ENCODE measurements around the gene GNAT2.
"Not testable (repeated sequence)": the region's sequence is repeated elsewhere in the genome, so short reads cannot be mapped to it uniquely, and the experiment has no call there.

Gene GNAT2

DNA sequence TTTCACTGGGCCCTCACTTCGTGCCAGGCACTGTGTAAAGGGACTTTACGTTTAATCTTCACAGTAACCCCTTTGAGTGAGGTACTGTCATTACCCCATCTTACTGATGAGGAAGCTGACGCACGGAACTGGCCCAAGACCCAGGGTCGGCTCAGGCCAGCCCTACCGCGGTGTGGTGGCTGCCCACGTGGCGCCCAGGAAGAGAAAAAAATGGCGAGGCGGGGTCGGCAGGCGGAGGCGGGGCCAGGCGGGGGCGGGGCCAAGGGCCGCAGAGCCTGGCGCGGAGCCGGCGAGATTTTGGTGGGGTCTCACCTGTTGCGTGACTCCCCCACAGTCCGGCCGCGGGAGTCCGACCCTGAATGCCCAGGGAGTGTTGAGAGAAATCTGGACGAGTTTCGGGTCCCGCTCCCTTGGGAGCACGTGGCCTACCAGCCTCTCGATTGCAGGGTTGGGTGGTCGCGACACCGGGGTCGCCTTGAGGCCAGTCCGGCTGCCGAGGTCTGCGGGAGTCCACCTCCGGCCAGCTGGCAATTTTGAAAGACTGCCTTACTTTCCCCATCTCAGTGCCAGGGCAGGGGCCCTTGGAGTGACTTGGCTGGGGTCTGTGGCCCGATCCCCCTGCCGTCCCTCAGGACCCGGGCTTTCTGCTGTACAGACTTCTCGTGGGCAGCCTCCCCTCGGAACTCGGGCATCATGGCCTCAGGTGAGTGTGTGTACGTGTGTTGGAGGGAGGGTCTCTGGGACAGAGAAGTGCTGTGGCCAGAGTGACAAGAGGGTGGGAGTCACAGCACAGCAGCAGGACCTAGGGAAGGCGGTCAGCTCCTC, at the start of gene GNAT2, which contains the start of gene AMPD2:
GNAT2 (minus strand) TSS at position 41 of the 825 bp plus-strand sequence. CDS start 6,746 bp downstream, outside the sequence.
AMPD2 (plus strand) TSS at position 262 of the 825 bp plus-strand sequence. CDS start 1,339 bp downstream, outside the sequence.
- DNase-seq (ENCODE audit: low read depth): peak; percentile 75

DNA sequence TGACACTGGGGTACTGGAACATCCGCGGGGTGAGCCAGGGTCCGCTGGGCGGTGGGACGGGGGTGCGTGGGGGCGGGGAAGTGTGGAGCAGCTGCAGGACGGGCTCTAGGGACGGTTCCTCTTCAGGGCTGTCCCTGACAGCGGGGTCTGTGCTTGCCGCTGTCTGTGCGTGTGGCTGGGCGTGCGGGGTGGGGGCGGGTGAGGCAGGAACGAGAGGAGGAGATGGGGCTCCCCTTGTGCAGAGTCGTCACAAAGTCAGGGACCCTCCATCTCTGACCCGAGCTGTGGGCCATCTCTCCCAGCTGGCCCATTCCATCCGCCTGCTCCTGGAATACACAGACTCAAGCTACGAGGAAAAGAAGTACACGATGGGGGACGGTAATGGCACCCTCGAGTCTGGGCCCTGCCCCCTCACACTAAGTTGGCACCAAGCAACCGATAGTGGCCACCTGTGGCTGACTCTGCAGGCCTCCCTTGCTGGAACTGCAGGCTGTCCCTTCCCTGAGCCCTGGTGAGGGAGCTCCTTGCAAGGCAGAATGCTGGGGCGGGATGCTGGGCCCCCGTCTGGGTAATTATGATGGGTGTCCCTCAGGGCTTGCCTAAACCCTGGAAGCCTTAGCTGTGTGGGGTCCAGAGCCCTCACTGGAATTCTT, 48.8 kb upstream of the GNAT2 start:
- DNase-seq (ENCODE audit: low read depth): no peak

- peak; percentile 70 for DNase-seq (ENCODE audit: low read depth)
Observed at GRCh38 chr1:109667452-109668122, 48.2 kb upstream of the GNAT2 start, which contains the start of gene GSTM2. Gene GSTM2, plus strand, starts transcription at chr1:109668057. Its CDS starts 59 bp downstream, at chr1:109668116.

GRCh38 chr1:109664671-109665070, 45.3 kb upstream of the GNAT2 start:
- no peak for DNase-seq (ENCODE audit: low read depth)

GRCh38 chr1:109661391-109661790, 42.0 kb upstream of the GNAT2 start:
- no peak for DNase-seq (ENCODE audit: low read depth)

DNA sequence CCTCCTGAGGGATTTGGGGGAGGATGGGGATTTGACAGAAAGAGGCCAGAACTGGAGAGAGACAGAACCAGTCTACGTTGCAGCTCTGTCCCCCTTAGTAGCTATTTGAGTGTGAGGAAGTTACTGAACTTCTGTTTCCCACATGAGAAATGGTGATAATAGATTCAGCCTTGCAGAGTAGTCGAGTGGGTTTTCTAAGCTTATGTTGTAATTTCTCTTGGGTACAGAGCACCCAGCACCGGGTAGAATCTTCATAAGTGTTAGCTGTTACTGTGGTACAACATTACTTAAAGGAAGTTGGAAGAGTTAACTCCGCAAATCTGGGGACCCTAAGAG, 41.2 kb upstream of the GNAT2 start:
- DNase-seq (ENCODE audit: low read depth): not testable (repeated sequence)

- no peak for DNase-seq (ENCODE audit: low read depth)
Observed at GRCh38 chr1:109659997-109660690, 40.7 kb upstream of the GNAT2 start.

GRCh38 chr1:109659145-109659544, 39.7 kb upstream of the GNAT2 start:
- no peak for DNase-seq (ENCODE audit: low read depth)

- DNase-seq (ENCODE audit: low read depth): no peak
Observed at GRCh38 chr1:109658533-109659042, 39.2 kb upstream of the GNAT2 start.

DNA sequence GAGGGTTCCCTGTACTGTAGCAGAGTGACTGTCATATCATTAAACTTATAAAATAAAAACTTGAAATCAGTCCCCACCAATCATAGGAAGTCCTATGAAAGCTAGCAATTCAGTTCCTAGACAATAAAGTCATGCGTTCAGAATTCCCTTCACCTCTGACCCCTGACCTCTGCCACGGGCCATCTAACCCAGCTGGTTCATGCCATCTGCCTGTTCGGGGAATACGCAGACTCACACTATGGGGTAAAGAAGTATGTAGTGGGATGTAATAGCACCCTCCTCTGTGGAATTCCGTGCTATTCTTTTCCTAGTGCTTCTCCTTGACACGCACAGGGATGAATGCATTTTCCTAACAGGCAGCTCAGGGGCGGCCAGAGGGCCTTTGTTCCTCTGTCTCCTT, 38.6 kb upstream of the GNAT2 start:
- no peak for DNase-seq (ENCODE audit: low read depth)

DNA sequence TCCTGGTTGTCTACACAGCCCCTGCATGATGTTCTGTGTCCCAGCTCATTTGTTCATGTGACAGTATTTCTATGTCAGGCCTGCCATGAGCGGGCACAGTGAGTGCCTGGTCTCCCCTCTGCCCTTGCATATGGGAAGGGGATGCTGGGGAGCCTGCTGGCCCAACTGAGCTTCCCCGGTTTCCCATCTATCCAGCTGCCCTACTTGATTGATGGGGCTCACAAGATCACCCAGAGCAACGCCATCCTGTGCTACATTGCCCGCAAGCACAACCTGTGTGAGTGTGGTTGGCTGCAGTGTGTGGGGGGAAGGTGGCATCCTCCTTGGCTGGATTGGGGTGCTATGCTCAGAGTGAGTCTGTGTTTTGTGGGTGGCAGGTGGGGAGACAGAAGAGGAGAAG, 38.0 kb upstream of the GNAT2 start:
- DNase-seq (ENCODE audit: low read depth): no peak

DNA sequence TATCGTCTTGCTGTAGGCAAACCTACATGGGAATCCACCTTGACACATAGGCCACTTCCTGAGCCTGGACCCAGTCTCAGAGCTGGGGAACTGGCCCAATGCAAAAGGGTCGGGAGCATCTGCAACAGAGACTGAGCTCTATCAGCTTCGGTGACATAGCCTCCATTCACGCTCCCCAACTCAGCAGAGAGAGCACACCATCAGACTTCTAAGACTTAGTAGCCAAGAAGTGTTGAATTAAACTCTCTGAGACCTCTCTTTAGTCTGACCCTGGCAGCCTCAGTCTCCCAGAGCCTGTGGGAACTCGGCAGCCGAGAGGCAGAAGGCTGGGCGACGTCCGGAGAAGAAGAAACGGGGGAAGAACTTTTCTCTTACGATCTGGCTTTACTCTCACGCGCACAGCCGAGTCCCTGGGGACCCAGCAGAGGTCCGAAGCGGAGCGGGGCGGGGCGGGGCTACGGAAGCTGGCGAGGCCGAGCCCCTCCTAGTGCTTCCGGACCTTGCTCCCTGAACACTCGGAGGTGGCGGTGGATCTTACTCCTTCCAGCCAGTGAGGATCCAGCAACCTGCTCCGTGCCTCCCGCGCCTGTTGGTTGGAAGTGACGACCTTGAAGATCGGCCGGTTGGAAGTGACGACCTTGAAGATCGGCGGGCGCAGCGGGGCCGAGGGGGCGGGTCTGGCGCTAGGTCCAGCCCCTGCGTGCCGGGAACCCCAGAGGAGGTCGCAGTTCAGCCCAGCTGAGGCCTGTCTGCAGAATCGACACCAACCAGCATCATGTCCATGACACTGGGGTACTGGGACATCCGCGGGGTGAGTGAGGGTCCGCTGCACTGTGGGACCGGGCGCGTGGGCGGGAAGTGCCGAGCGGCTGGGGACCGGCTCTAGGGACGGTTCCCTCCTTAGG, 36.5 kb upstream of the GNAT2 start, which contains the start of gene GSTM4:
GSTM4 (plus strand) TSS at position 485 of the 905 bp plus-strand sequence; CDS start at position 776, 291 bp downstream.
- DNase-seq (ENCODE audit: low read depth): no peak

- DNase-seq (ENCODE audit: low read depth): no peak
Observed at GRCh38 chr1:109654519-109654918, 35.1 kb upstream of the GNAT2 start.

DNA sequence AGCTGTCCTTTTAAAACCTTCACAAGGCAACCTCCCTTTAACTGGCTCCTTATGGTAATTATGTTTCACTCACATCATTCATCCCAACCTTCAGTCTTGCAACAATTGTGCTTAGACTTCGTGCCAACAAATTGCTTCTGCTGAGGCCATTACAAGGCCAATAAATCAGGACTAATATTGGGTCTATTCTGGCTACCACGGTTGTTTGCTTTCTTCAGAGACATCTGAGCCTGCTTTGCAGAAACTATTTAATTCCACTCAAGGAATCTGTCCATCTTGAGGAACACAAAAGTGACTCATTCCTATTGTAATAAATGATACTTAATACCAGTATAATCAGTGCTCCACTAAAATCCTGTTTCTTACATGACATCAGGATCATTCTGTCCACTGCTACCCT, 33.9 kb upstream of the GNAT2 start:
- no peak for DNase-seq (ENCODE audit: low read depth)

DNA sequence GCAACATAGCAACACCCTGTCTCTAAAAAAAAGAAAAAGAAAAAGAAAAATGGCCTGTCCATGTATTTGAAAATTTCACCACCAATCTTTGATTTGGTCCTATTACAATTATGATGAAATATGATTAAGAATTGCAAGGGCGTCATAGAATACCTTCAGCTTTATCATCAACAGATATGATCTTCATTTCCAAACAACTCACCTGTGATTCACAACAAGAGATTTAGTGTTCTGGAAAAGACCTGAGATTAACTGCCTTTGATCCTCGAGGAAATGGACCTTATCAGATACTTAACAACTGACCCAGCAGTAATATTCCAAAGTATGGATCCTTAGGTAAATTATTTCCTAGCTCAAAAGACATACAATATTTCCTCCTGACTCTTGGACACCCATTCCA, 33.0 kb upstream of the GNAT2 start:
- DNase-seq (ENCODE audit: low read depth): no peak

GRCh38 chr1:109650609-109651008, 31.2 kb upstream of the GNAT2 start:
- no peak for DNase-seq (ENCODE audit: low read depth)

DNA sequence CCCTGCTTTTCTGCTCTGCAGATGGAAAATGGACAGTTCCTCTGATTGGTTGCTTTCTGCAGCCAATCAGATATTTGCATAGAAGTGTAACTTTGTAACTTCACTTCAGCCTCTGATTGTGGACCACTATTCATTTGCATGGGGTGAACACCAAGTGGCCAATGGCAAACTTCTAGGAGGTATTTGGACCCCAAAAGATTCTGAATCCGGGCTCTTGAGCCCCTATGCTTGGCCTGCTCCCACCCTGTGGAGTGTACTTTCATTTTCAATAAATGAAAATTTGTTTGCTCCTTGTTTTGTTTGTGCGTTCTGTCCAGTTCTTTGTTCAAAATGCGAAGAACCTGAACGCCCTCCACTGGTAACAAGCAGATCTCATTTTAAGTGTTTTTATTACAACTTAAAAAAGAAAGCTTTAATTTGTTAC, 30.1 kb upstream of the GNAT2 start:
- peak; percentile 38 for DNase-seq (ENCODE audit: low read depth)

GRCh38 chr1:109644670-109645069, 25.3 kb upstream of the GNAT2 start:
- DNase-seq (ENCODE audit: low read depth): no peak

DNA sequence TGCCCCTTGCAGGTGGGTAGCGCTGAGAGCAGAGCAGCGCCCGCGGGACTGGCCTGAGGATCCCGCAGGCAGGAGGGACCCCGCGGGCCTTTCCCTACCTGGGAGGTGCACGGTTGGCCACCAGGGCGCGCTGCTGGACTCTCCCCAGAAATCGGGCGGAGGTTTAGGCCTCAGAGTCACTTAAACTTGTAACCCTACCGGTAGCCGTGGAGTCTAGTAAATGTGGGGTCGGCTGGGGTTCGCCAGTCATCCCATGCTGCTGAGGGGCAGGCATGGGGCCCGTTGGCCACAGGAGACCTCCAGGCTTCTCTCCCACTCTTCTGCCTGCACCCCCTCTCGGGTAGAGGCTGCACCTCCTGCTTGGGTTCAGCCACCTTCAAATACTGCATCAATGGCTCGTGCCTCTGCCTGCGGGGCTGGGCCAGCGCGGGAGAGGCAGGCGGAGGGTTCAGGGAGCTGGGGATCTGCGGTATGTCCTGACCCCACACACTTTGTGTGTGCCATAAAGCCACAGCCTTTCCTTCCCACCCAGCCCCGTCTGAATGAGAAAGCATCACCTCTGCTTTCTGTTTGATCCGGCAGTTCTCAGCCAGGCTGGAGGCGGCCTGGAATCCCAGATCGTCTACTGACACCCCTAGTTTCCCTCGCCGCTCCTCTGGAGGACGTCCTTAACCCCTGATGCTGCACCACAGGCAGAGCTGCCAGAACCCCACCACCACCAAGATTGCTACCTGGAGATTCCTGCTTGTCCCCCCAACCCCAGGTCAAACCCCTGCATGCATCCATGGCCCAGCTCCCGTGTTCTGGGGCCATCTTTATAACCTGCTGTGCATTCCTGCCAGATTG, 24.2 kb upstream of the GNAT2 start:
- no peak for DNase-seq (ENCODE audit: low read depth)

DNA sequence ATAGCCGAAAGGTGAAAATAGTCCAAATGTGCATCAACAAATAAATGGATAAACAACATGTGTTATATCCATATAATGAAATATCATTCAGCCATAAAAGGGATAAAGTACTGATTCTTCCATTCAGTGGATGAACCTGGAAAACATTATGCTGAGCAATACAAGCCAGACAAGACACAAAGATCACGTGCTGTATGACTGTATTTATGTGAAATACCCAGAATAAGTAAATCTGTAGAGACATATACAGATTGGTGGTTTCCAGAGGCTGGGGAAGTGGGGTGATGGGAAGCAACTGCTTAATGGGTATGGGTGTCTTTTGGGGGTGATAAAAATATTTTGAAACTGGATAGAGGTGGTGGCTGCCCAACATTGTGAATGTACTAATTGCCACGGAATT, 23.2 kb upstream of the GNAT2 start:
- DNase-seq (ENCODE audit: low read depth): no peak

Data from GM04504 (cell line).